SH-SY5Y (cell line): ENCODE results near the gene PNPLA5.

Experiments used
- GATA2 ChIP-seq: IDR thresholded peaks from 2 replicates; pipeline ENCODE4 v1.6.1; 2011; ENCODE audit warnings: mild to moderate bottlenecking, low read depth, low read length
- GATA3 ChIP-seq: IDR thresholded peaks from 2 replicates; pipeline ENCODE4 v1.6.1; 2011; ENCODE audit warnings: low read depth, mild to moderate bottlenecking, low read length, moderate library complexity

DNA sequence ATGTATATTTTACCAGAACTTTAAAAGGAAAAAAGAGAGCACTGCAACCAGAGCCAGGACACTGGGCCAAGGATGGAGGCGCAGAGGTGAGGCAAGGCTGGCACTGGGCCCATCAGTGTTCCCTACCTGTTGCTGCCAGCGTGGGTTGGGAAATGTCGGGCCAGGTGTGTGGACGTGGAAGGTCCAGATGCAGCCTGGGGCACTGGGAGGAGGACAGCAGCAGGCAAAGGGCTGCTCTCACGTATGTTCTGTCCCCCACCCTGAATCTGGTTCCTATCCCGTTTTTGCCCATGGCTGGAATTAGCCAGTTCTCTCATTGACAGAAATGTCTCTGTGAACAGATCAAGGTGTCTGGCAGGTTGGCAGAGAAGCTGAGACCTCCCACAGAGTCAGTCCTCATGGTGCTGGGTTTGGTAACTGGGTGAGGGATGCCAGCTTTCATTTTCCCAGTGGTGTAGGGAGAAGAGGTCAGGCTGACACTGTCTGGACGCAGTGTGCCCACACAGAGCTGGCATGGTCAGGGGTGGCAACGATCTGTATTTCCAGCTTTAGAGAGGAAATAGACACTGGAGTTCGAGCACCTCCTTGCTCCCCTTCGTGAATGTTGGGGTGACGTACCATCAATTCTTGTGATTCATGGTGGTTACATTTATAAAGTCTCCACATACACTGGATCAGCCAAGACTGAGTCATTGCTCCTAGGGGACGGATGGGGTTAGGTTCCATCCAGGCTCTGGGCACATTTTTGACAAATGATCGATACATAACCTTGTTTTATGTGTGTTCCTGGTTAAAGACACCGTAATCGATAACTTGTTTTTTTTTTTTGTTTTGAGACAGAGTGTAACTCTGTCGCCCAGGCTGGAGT lies 27.5 kb upstream of the PNPLA5 start:
- TF ChIP-seq GATA3 (no peak), GATA2 (no peak)
